Choroid plexus epithelial cell (primary cell): ENCODE measurements around the gene RNU5D-1.

Source experiments
- DNase-seq: peaks from one replicate; pipeline ENCODE4 v3.0.0-alpha.2; 2010; ENCODE audit warnings: low read depth
- H3K4me3 ChIP-seq: 2 replicates; pipeline ENCODE4 v1.5.1; 2011; ENCODE audit warnings: low read depth, mild to moderate bottlenecking, control low read depth, low read length, moderate library complexity
- CTCF ChIP-seq: conservative IDR thresholded peaks from 2 replicates; pipeline ENCODE4 v1.5.1; 2011; ENCODE audit warnings: low read depth, mild to moderate bottlenecking, control low read depth, inconsistent platforms, low read length, moderate library complexity

RNU5D-1 gene

GRCh38 chr1:44730741-44731512 lies at the start of gene RNU5D-1:
TSS of gene RNU5D-1 (minus strand) at chr1:44731170.
- peak; percentile 98 for DNase-seq
- peak; percentile 86 for TF ChIP-seq CTCF
- no peak within 1 kb of the TSS for H3K4me3 ChIP-seq

DNA sequence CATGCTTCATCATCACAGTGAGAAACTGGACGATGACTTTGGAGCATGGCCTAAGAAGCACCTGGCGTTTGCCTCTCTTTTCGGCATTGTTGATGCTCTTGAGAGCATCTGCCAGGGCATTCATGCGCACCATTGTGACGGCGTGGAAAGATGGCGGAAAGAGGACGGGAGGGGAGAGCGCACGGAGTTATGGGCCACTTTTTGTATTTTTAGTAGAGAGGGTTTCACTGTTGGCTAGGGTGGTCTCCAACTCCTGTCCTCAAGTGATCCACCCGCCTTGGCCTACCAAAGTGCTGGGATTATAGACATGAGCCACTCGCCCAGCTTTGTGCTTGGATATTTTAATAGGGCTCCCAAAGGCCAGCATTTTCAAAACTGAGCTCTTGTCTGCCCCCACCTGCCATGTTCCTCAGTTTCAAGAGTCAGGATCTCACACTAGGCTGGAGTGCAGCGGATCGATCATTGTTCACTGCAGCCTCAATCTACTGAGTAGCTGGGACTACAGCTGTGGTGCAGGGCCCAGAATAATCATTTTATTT lies 49.7 kb upstream of the RNU5D-1 start:
- DNase-seq = no peak
- H3K4me3 ChIP-seq = no peak overlapping the region

GRCh38 chr1:44778705-44779576 lies 48.0 kb upstream of the RNU5D-1 start:
- no peak for DNase-seq
- TF ChIP-seq CTCF = no peak
- H3K4me3 ChIP-seq = no peak overlapping the region

More for the DNA sequence above, 49.7 kb upstream of the RNU5D-1 start:
- TF ChIP-seq CTCF = no peak

DNA sequence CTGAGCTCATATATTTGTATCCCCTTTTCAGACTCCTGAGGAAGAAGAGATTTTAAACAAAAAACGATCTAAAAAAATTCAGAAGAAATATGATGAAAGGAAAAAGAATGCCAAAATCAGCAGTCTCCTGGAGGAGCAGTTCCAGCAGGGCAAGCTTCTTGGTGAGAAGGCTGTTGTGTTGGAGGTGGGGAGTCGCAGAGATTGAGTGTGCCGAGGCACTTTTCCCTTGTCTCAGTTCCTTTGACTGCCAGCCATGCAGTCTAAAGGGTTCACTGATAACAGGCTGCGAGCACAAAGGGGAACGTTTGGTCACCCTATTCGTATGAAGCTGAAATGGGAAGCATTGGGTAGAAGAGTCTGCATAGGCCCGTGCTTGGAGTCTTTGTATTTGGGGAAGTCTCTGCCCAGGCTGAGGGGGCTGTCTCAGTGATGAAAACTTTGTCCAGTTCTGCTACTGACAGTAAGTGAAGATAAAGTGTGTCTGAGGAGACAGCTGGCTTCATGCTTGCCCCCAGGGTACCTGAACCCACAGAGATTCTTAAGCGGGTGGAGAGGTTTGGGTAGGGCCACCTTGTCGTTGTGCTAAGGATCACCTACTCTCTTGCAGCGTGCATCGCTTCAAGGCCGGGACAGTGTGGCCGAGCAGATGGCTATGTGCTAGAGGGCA lies 47.1 kb upstream of the RNU5D-1 start:
- no peak for DNase-seq
- no peak for TF ChIP-seq CTCF
- peak overlapping the region; percentile 98 for H3K4me3 ChIP-seq

GRCh38 chr1:44777547-44777946 lies 46.6 kb upstream of the RNU5D-1 start:
- TF ChIP-seq CTCF = no peak
- DNase-seq = no peak
- peak overlapping the region; percentile 98 for H3K4me3 ChIP-seq

GRCh38 chr1:44776730-44777068 lies 45.7 kb upstream of the RNU5D-1 start:
- H3K4me3 ChIP-seq = peak overlapping the region; percentile 98
- no peak for DNase-seq
- TF ChIP-seq CTCF = no peak
